RCC 7860 (cell line): ENCODE measurements around the gene TLE1.
A peak's percentile ranks its signal among the peaks of the same experiment; 100 is the strongest.

ENCODE experiments used
- DNase-seq: peaks from one replicate; pipeline ENCODE4 v3.0.0-alpha.2; 2015; ENCODE audit warnings: low spot score
- FAIRE-seq: peaks from 2 replicates; lab custom pipeline; 2012; peaks lifted over from hg19 to GRCh38; lab: Jason Lieb, UNC

The TLE1 gene

GRCh38 chr9:81687521-81688261, 1.7 kb downstream of the TLE1 start:
- DNase-seq = no peak
- FAIRE-seq = no peak

- DNase-seq (peak; percentile 82), FAIRE-seq (peak; percentile 67)
Measured at GRCh38 chr9:81686614-81687520, 2.5 kb downstream of the TLE1 start.

GRCh38 chr9:81685763-81686613, 3.4 kb downstream of the TLE1 start:
- no peak for DNase-seq
- FAIRE-seq = no peak

GRCh38 chr9:81684635-81685034, 4.7 kb downstream of the TLE1 start:
- DNase-seq (no peak), FAIRE-seq (no peak)

- DNase-seq (no peak), FAIRE-seq (no peak)
Measured at GRCh38 chr9:81683704-81684103, 5.6 kb downstream of the TLE1 start.

- no peak for FAIRE-seq
- no peak for DNase-seq
Measured at GRCh38 chr9:81683238-81683637, 6.1 kb downstream of the TLE1 start.

- peak; percentile 76 for FAIRE-seq
- DNase-seq = peak; percentile 29
Measured at GRCh38 chr9:81682797-81683196, 6.5 kb downstream of the TLE1 start.

- FAIRE-seq (no peak), DNase-seq (no peak)
Measured at GRCh38 chr9:81682177-81682576, 7.2 kb downstream of the TLE1 start.

- FAIRE-seq = no peak
- no peak for DNase-seq
Measured at GRCh38 chr9:81680506-81680905, 8.8 kb downstream of the TLE1 start.

- FAIRE-seq (no peak), DNase-seq (no peak)
Measured at GRCh38 chr9:81680006-81680405, 9.3 kb downstream of the TLE1 start.

- FAIRE-seq (no peak), DNase-seq (no peak)
Measured at GRCh38 chr9:81678088-81678487, 11.3 kb downstream of the TLE1 start.

GRCh38 chr9:81676395-81676794, 13.0 kb downstream of the TLE1 start:
- FAIRE-seq (no peak), DNase-seq (no peak)

- FAIRE-seq (no peak), DNase-seq (no peak)
Measured at GRCh38 chr9:81673310-81673709, 16.0 kb downstream of the TLE1 start.

GRCh38 chr9:81671880-81672280, 17.5 kb downstream of the TLE1 start:
- FAIRE-seq = no peak
- no peak for DNase-seq

- DNase-seq = no peak
- FAIRE-seq = no peak
Measured at GRCh38 chr9:81669866-81670265, 19.5 kb downstream of the TLE1 start.

- DNase-seq = no peak
Measured at GRCh38 chr9:81669041-81669651, 20.2 kb downstream of the TLE1 start.

GRCh38 chr9:81666123-81666522, 23.2 kb downstream of the TLE1 start:
- peak; percentile 67 for DNase-seq
- FAIRE-seq = no peak

More at GRCh38 chr9:81669041-81669651, 20.2 kb downstream of the TLE1 start:
- FAIRE-seq = no peak

- DNase-seq (no peak), FAIRE-seq (no peak)
Measured at GRCh38 chr9:81665322-81665871, 23.9 kb downstream of the TLE1 start.

GRCh38 chr9:81664638-81665222, 24.6 kb downstream of the TLE1 start:
- no peak for DNase-seq
- no peak for FAIRE-seq

- FAIRE-seq (no peak), DNase-seq (no peak)
Measured at GRCh38 chr9:81661339-81661738, 28.0 kb downstream of the TLE1 start.
